HepG2 (cell line): Measurements from ENCODE around the gene GSDMA. TPM values are rescaled to one million over a fixed set of nuclear protein-coding genes. Genes with fewer than 3 reads are reported as not detected.

Source experiments
- ETV5 ChIP-seq: IDR thresholded peaks from 2 replicates; pipeline ENCODE4 v1.6.1; 2018; ENCODE audit warnings: missing biosample characterization, missing genetic modification reagents, inconsistent platforms, borderline replicate concordance
- HOXA7 ChIP-seq: sonication (generic); formaldehyde crosslinking; IDR thresholded peaks from 2 replicates; pipeline ENCODE4 v1.8.1; 2022; ENCODE audit warnings: mild to moderate bottlenecking, missing genetic modification reagents, moderate library complexity
- LCORL ChIP-seq, 2 experiments: fragments of 450-650 bp in 1 of 2; sonication (generic) in 1 of 2; formaldehyde crosslinking in 1 of 2; IDR thresholded peaks; 2 replicates each; pipeline versions ENCODE4 v1.5.0 to v1.6.1; 2017 to 2020; ENCODE audit warnings: antibody characterized with exemption in 1 of 2, missing genetic modification reagents in 1 of 2
- STAT5B ChIP-seq: sonication (generic); formaldehyde crosslinking; IDR thresholded peaks from 2 replicates; pipeline ENCODE4 v1.4.0; 2020; ENCODE audit warnings: missing genetic modification reagents
- ZBTB33 ChIP-seq: sonication (generic); formaldehyde crosslinking; IDR thresholded peaks from 2 replicates; pipeline ENCODE4 v1.4.0; 2020; ENCODE audit warnings: missing genetic modification reagents
- ZHX2 ChIP-seq, 2 experiments: sonication (generic) in 1 of 2; formaldehyde crosslinking in 1 of 2; IDR thresholded peaks; 2 replicates each; pipeline versions ENCODE4 v1.6.1 to v1.9.0; 2014 to 2022; ENCODE audit warnings: antibody characterized with exemption in 1 of 2, borderline replicate concordance in 1 of 2, inconsistent platforms in 1 of 2, low read depth in 1 of 2, missing genetic modification reagents in 1 of 2
- ZNF101 ChIP-seq: sonication (generic); formaldehyde crosslinking; IDR thresholded peaks from 2 replicates; pipeline ENCODE4 v1.4.0; 2020; ENCODE audit warnings: mild to moderate bottlenecking, low read depth, missing genetic modification reagents, borderline replicate concordance
- ZNF318 ChIP-seq: sonication (generic); formaldehyde crosslinking; IDR thresholded peaks from 2 replicates; pipeline ENCODE4 v1.4.0; 2020; ENCODE audit warnings: mild to moderate bottlenecking, missing genetic modification reagents
- ZNF746 ChIP-seq: sonication (generic); formaldehyde crosslinking; IDR thresholded peaks from 2 replicates; pipeline ENCODE4 v1.8.0; 2022; ENCODE audit warnings: mild to moderate bottlenecking, missing genetic modification reagents
- ZSCAN31 ChIP-seq: sonication (generic); formaldehyde crosslinking; IDR thresholded peaks from 2 replicates; pipeline ENCODE4 v1.5.0; 2020; ENCODE audit warnings: low read depth, mild to moderate bottlenecking, missing genetic modification reagents
- polyA plus RNA-seq, 8 experiments: library from polyadenylated mRNA; depleted of rRNA in 3 of 8; stranded (reverse) in 7 of 8; unstranded in 1 of 8; fragments of >200 nt; fragmentation: Illumina TruSeq in 4 of 8; extraction: Trizol in 4 of 8; gene quantifications; 2 replicates each; pipeline versions ENCODE4 v1.2.1 to v1.2.3, GENCODE V29; 2011 to 2016; ENCODE audit warnings: low read depth in 4 of 8, missing spikeins in 1 of 8, mixed read lengths in 1 of 8; ENCODE audit not compliant: insufficient read depth in 1 of 8
- total RNA-seq, 5 experiments: library from RNA; depleted of rRNA; stranded (reverse); fragments of >200 nt; fragmentation: Illumina TruSeq; extraction: Trizol; gene quantifications; 2 replicates each; pipeline ENCODE4 v1.2.3, GENCODE V29; 2016; ENCODE audit warnings: low read depth in 1 of 5

The GSDMA gene
- total and polyA plus RNA-seq, 2 of the 13 experiments (the other 11 are each of a cell fraction or from before 2014, with no cell fraction given), result not detected

GRCh38 chr17:39927101-39927928, 35.5 kb upstream of the GSDMA start, which contains the start of the genes LRRC3C and ORMDL3 (continued):
- TF ChIP-seq ZSCAN31 (CRISPR knock-in tag), result no peak; the same call in 1 of the 2 replicates
- TF ChIP-seq ETV5 (CRISPR knock-in tag), result peak; percentile 72; the same call in 1 of the 2 replicates
- peak; percentile 95 for TF ChIP-seq ZHX2 (IDR thresholded peaks at IDR 0.05; ENCODE audit: low read depth)
- no peak for TF ChIP-seq ZHX2 (CRISPR knock-in tag; IDR thresholded peaks at IDR 0.05; ENCODE audit: borderline replicate concordance)
- TF ChIP-seq ZNF101 (CRISPR knock-in tag), result no peak; the same call in 1 of the 2 replicates
- no peak; the same call in 1 of the 2 replicates for TF ChIP-seq LCORL (IDR thresholded peaks at IDR 0.05)
- peak; percentile 97; the same call in 1 of the 2 replicates for TF ChIP-seq LCORL (CRISPR knock-in tag; IDR thresholded peaks at IDR 0.05)
- TF ChIP-seq HOXA7 (CRISPR knock-in tag), result no peak
- peak; percentile 41 for TF ChIP-seq ZNF318 (CRISPR knock-in tag)
- TF ChIP-seq STAT5B (CRISPR knock-in tag), result 0 out of 2 replicates have a peak, but pooled peaks have one; percentile 22
- TF ChIP-seq ZNF746 (CRISPR knock-in tag), result peak; percentile 54
- peak; percentile 83 for TF ChIP-seq ZBTB33 (CRISPR knock-in tag)
